ENCODE measurements around the gene EIPR1.

The EIPR1 gene

GRCh38 chr2:3338340-3338739 is 39.3 kb downstream of the EIPR1 start:
- DNase-seq (ENCODE audit: low read depth) = no peak
- TF ChIP-seq CTCF (IDR thresholded peaks at IDR 0.05; ENCODE audit: control insufficient read depth, extremely low read depth, insufficient read depth) = no peak
- H3K4me3 ChIP-seq (ENCODE audit: low read depth, low read length) = no peak overlapping the region

DNA sequence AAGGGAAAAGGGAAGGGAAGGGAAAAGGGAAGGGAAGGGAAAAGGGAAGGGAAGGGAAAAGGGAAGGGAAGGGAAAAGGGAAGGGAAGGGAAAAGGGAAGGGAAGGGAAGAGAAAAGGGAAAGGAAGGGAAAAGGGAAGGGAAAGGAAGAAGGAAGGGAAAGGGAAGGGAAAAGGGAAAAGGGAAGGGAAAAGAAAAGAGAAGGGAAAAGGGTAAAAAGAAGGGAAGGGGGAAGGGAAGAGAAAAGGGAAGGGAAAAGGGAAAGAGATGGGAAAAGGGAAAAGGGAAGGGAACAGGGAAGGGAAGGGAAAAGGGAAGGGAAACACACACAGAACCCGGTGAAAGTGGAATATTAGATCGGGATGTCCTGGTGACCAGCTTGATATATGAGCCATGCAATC is 40.8 kb downstream of the EIPR1 start:
- TF ChIP-seq CTCF (IDR thresholded peaks at IDR 0.05; ENCODE audit: control insufficient read depth, extremely low read depth, insufficient read depth) = no peak
- no peak for DNase-seq (ENCODE audit: low read depth)
- no peak overlapping the region for H3K4me3 ChIP-seq (ENCODE audit: low read depth, low read length)

GRCh38 chr2:3334392-3335345 is 42.9 kb downstream of the EIPR1 start:
- TF ChIP-seq CTCF (IDR thresholded peaks at IDR 0.05; ENCODE audit: control insufficient read depth, extremely low read depth, insufficient read depth) = no peak
- H3K4me3 ChIP-seq (ENCODE audit: low read depth, low read length) = no peak overlapping the region
- no peak for DNase-seq (ENCODE audit: low read depth)

GRCh38 chr2:3332133-3332532 is 45.5 kb downstream of the EIPR1 start:
- DNase-seq (ENCODE audit: low read depth) = no peak
- H3K4me3 ChIP-seq (ENCODE audit: low read depth, low read length) = no peak overlapping the region
- TF ChIP-seq CTCF (IDR thresholded peaks at IDR 0.05; ENCODE audit: control insufficient read depth, extremely low read depth, insufficient read depth) = no peak

GRCh38 chr2:3329491-3329890 is 48.1 kb downstream of the EIPR1 start:
- TF ChIP-seq CTCF (IDR thresholded peaks at IDR 0.05; ENCODE audit: control insufficient read depth, extremely low read depth, insufficient read depth) = no peak
- DNase-seq (ENCODE audit: low read depth) = no peak
- no peak overlapping the region for H3K4me3 ChIP-seq (ENCODE audit: low read depth, low read length)

DNA sequence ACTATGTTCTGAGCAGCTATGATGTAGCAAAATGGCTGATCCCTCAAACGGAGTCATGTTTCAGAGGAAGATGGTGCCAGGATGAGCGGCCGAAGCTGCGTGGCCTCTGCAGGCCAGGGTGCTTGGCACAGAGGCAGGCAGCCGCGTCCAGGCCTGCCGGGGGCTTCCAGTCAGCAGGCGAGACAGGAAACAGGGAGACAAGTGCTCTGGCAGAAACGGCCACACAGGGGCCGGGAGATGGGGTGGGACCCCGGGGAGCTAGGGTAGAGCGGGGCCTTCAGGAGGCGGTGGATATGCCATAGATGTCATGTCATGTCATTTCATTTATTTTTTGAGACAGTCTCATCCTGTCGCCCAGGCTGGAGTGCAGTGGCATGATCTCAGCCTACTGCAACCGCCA is 50.7 kb downstream of the EIPR1 start:
- DNase-seq (ENCODE audit: low read depth) = no peak
- TF ChIP-seq CTCF (IDR thresholded peaks at IDR 0.05; ENCODE audit: control insufficient read depth, extremely low read depth, insufficient read depth) = no peak
- H3K4me3 ChIP-seq (ENCODE audit: low read depth, low read length) = no peak overlapping the region

GRCh38 chr2:3326182-3326537 is 51.5 kb downstream of the EIPR1 start:
- TF ChIP-seq CTCF (IDR thresholded peaks at IDR 0.05; ENCODE audit: control insufficient read depth, extremely low read depth, insufficient read depth) = no peak
- no peak overlapping the region for H3K4me3 ChIP-seq (ENCODE audit: low read depth, low read length)
- DNase-seq (ENCODE audit: low read depth) = no peak

Data from LNCaP clone FGC (cell line).